Urinary bladder (tissue), 4 donors: ENCODE measurements around the gene MGST2. TPM values are rescaled to one million over a fixed set of nuclear protein-coding genes. Genes with fewer than 3 reads are reported as not detected.
A peak's percentile ranks its signal among the peaks of the same experiment; 100 is the strongest.

Source experiments
- DNase-seq: peaks from one replicate; pipeline ENCODE4 v3.0.0-alpha.2; 2015; ENCODE audit errors: extremely low spot score
- H3K27ac ChIP-seq: one replicate; pipeline ENCODE4 v1.5.1; 2013; ENCODE audit warnings: low read depth, mild to moderate bottlenecking, moderate library complexity
- H3K36me3 ChIP-seq: one replicate; pipeline ENCODE4 v1.6.1; 2013; ENCODE audit warnings: mild to moderate bottlenecking, moderate library complexity; ENCODE audit not compliant: insufficient read depth
- H3K4me1 ChIP-seq: one replicate; pipeline ENCODE4 v1.6.1; 2013; ENCODE audit warnings: mild to moderate bottlenecking, moderate library complexity; ENCODE audit not compliant: insufficient read depth
- H3K4me3 ChIP-seq: one replicate; pipeline ENCODE4 v1.5.1; 2013; ENCODE audit warnings: low read depth, low read length
- WGBS: extraction: QIAGEN DNeasy Blood & Tissue Kit; methylation state at CpG from one replicate; pipeline ENCODE4 v1.1.7; 2013; 5-methylcytosine and 5-hydroxymethylcytosine counted together
- polyA plus RNA-seq: library from polyadenylated mRNA; stranded (reverse); fragments of 200-250 nt; gene quantifications from one replicate; pipeline ENCODE4 v1.2.3, GENCODE V29; 2013
- total RNA-seq: library from RNA; depleted of rRNA; stranded (reverse); fragments of >200 nt; gene quantifications from one replicate; pipeline ENCODE4 v1.2.3, GENCODE V29; 2014
- donor health status: healthy with polysubstance abuse.
- donor health status: healthy.

The MGST2 gene
- total and polyA plus RNA-seq, 2 donors = 51.8 to 69.1 TPM

GRCh38 chr4:139715746-139716391 lies 50.2 kb downstream of the MGST2 start:
- WGBS = 52% methylated on average over 9 of the region's 9 CpGs
- Histone ChIP-seq H3K36me3 (no peaks in the 10 kb centered on the region), H3K4me1 (no peaks in the 10 kb centered on the region), H3K4me3 (no peak overlapping the region), H3K27ac (no peak overlapping the region)
- no peak for DNase-seq

DNA sequence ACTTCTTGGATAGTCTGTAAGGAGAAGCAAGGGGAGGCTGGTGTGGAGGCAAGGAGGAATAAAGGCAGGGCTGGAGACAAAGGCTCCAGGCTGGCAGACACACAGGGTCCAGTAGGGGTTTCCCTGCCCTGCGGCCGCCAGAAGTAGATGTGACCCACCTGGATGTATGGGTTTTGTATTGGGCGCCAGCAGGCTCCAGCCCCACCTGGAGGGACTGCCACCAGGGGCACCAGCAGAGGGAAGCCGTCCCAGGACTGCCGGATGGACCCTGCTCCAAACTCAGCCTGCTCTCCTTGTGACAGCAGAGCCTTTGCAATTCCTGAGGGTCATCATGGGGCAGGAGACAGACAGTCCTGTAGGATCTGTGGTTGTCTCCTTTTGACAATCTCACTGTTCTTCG lies 52.7 kb downstream of the MGST2 start:
- WGBS = 94% methylated on average over 6 of the region's 6 CpGs
- Histone ChIP-seq H3K36me3 (no peaks in the 10 kb centered on the region), H3K27ac (no peak overlapping the region), H3K4me3 (no peak overlapping the region), H3K4me1 (no peaks in the 10 kb centered on the region)
- no peak for DNase-seq

GRCh38 chr4:139718833-139719232 lies 53.2 kb downstream of the MGST2 start:
- H3K27ac ChIP-seq = no peak overlapping the region
- 92% methylated on average over 10 of the region's 10 CpGs for WGBS
- H3K4me3 ChIP-seq = no peak overlapping the region
- no peak for DNase-seq
- H3K36me3 ChIP-seq = no peaks in the 10 kb centered on the region
- H3K4me1 ChIP-seq = no peaks in the 10 kb centered on the region

GRCh38 chr4:139719381-139720101 lies 53.9 kb downstream of the MGST2 start:
- DNase-seq = no peak
- Histone ChIP-seq H3K4me1 (no peaks in the 10 kb centered on the region), H3K36me3 (no peaks in the 10 kb centered on the region), H3K27ac (no peak overlapping the region), H3K4me3 (no peak overlapping the region)
- WGBS = 96% methylated on average over 16 of the region's 16 CpGs

DNA sequence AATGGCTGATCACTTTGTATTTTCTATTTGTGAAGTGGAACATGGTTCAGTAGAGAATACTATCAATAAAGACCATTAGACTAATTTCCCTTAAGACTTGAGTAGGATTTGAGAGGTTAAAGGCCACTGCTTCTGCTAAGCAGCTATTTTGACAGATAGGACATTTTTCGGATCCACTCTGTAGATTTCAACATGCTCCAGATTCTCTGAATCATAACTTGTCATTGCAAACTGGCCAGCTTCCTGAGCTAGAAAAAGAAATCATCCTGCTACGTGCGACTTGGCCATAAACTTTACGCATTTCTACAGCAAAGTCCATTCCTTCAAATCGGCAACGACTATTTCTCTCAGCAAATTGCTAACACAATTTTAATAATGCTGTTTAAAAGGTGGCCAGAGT lies 55.2 kb downstream of the MGST2 start:
- no peaks in the 10 kb centered on the region for H3K36me3 ChIP-seq
- H3K4me3 ChIP-seq = no peak overlapping the region
- DNase-seq = no peak
- H3K27ac ChIP-seq = no peak overlapping the region
- H3K4me1 ChIP-seq = no peaks in the 10 kb centered on the region
- 62% methylated on average over 6 of the region's 6 CpGs for WGBS

DNA sequence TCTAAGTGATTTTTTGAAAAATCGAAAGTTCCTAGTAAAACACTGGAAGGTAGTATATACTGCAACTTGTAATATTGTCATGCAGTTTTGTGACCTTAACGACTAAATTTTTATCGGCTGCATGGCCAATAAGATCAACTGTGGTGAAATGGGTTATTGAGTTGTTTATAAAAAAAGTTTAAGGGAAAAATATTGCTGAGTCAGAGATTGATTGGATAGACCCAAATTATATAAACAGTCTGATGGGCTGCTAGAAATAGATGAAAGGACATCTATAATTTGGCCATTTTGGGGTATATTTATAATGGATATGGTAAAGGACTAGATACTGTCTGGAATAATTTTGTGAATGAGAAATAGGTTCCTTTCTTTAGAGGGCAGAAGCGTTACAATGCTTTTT lies 56.2 kb downstream of the MGST2 start:
- H3K27ac ChIP-seq = no peak overlapping the region
- no peaks in the 10 kb centered on the region for H3K36me3 ChIP-seq
- H3K4me3 ChIP-seq = no peak overlapping the region
- H3K4me1 ChIP-seq = no peaks in the 10 kb centered on the region
- DNase-seq = no peak
- WGBS = 85% methylated on average over 4 of the region's 4 CpGs

GRCh38 chr4:139725236-139725635 lies 59.6 kb downstream of the MGST2 start:
- no peaks in the 10 kb centered on the region for H3K36me3 ChIP-seq
- H3K4me1 ChIP-seq = no peaks in the 10 kb centered on the region
- no peak for DNase-seq
- 82% methylated on average over 2 of the region's 2 CpGs for WGBS
- H3K4me3 ChIP-seq = no peak overlapping the region
- H3K27ac ChIP-seq = no peak overlapping the region

DNA sequence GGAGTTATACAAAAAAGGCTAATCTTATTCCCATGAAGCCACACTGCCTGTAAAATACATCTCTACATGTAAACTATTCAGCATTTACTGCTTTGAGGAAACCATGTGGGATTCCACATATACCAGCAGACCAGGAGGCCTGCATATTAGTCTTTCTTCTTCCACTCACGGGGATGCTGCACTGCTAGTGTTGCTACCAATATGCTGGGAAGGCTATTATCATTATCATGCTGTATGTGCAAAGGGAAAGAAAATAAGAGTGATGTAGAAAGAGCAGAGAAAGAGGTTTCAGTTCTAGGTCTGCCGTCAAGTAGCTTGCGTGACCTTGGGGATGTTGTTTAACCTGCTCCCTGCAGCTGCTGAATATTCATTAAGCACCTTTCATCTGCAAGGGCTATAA lies 61.0 kb downstream of the MGST2 start:
- Histone ChIP-seq H3K27ac (no peak overlapping the region), H3K4me3 (no peak overlapping the region), H3K36me3 (no peaks in the 10 kb centered on the region), H3K4me1 (no peaks in the 10 kb centered on the region)
- 92% methylated on average over 3 of the region's 3 CpGs for WGBS
- no peak for DNase-seq

DNA sequence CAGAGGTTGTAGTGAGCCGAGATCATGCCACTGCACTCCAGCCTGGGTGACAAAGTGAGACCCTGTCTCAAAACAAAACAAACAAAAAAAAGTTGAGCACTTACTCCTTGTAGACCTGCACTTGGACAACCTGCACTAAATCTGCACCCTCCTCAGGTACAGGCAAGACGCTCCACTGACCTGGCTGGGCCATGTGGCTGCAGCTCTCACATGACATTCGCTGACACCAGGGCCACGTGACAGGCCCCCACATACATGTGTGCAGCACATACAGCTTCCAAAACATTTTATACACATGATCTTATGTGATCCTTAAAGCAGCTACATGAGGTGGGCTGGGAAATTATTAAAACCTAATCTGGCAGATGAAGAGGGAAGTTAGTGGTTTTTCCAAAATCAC lies 62.5 kb downstream of the MGST2 start:
- Histone ChIP-seq H3K4me1 (no peaks in the 10 kb centered on the region), H3K4me3 (no peak overlapping the region), H3K27ac (no peak overlapping the region), H3K36me3 (no peaks in the 10 kb centered on the region)
- DNase-seq = no peak
- over 99% methylated on average over 4 of the region's 4 CpGs for WGBS

DNA sequence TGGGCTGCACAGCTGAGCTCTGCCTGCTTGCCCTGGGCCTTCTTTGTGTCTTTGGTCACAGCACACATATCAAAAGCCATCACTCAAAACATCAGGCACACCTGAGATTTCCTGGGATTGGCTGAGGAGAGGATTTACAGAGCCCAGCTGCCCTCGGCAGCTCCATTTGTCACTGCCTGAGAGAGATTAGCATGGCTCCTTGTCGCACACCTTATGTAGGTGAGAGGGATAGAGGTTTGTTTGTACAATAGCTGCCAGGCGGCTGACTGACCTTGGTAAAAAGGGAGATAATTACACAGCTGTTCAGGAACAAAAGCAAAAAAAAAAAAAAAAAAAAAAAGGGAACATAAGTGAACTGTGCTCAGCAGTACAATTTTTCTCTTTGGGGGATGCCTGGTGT lies 63.2 kb downstream of the MGST2 start:
- no peaks in the 10 kb centered on the region for H3K36me3 ChIP-seq
- H3K4me3 ChIP-seq = no peak overlapping the region
- no peak for DNase-seq
- no peaks in the 10 kb centered on the region for H3K4me1 ChIP-seq
- WGBS = 81% methylated on average over 3 of the region's 3 CpGs
- no peak overlapping the region for H3K27ac ChIP-seq

DNA sequence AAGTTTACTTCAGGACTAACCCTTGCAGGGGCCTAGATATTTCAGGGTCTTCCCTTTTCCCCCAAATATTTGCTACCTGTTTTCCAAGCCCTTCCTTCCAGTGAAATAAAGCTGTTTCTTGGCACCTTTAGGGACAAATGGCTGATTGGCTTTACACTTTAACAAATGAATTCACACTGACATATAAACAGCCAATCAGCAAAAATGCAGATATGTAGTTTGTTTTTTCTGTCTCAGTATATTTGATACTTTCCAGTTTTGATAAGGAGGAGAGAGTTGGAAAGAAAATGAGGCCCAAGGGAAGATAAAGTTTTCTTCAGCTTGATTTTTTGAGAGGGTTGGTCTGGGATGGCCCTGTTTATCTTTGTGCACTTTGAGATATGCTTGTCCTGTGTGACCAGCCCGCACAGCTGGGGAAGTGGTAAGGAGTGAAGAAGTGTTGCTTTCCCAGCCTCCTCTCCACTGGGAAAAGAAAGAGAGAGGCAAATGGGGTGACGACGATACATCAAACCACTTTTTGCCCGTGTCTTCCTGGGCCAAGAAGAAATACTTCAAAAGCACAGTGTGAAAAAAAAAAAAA lies 67.5 kb downstream of the MGST2 start:
- H3K27ac ChIP-seq = no peak overlapping the region
- H3K36me3 ChIP-seq = no peaks in the 10 kb centered on the region
- no peaks in the 10 kb centered on the region for H3K4me1 ChIP-seq
- no peak for DNase-seq
- H3K4me3 ChIP-seq = no peak overlapping the region
- 70% methylated on average over 4 of the region's 4 CpGs for WGBS

GRCh38 chr4:139734201-139734874 lies 68.7 kb downstream of the MGST2 start:
- WGBS = 8% methylated on average over 14 of the region's 14 CpGs
- peak overlapping the region; percentile 47 for H3K4me3 ChIP-seq
- H3K36me3 ChIP-seq = no peaks in the 10 kb centered on the region
- peak overlapping the region; percentile 78 for H3K27ac ChIP-seq
- no peak for DNase-seq
- no peaks in the 10 kb centered on the region for H3K4me1 ChIP-seq

GRCh38 chr4:139734875-139735380 lies 69.3 kb downstream of the MGST2 start:
- H3K36me3 ChIP-seq = no peaks in the 10 kb centered on the region
- DNase-seq = peak; percentile 84
- no peaks in the 10 kb centered on the region for H3K4me1 ChIP-seq
- H3K4me3 ChIP-seq = peak overlapping the region; percentile 47
- WGBS = under 1% methylated on average over 42 of the region's 42 CpGs
- H3K27ac ChIP-seq = peak overlapping the region; percentile 78
